Cardiac fibroblast (primary cell): ENCODE data around the gene ABCC1.

ENCODE experiments used
- DNase-seq, 2 donors: peaks; one replicate each; pipeline versions ENCODE4 v3.0.0 to v3.0.0-alpha.2; 2010; ENCODE audit warnings: low read depth in 2 of 2
- H3K4me3 ChIP-seq, 2 donors: replicated peaks in 1 of 2; 1 replicate in 1 of 2; 2 replicates in 1 of 2; pipeline ENCODE4 v1.5.1; 2011; ENCODE audit warnings: low read depth in 2 of 2, low read length in 2 of 2, mild to moderate bottlenecking in 2 of 2, moderate library complexity in 1 of 2
- CTCF ChIP-seq: IDR thresholded peaks from one replicate; pipeline ENCODE4 v1.5.1; 2011; ENCODE audit warnings: low read depth, mild to moderate bottlenecking, low read length, inconsistent platforms

ABCC1 gene

GRCh38 chr16:16163571-16163970 is 214.2 kb downstream of the ABCC1 start:
- no peak for DNase-seq
- no peak for TF ChIP-seq CTCF
- no peak overlapping the region for H3K4me3 ChIP-seq

GRCh38 chr16:16164243-16164642 is 214.8 kb downstream of the ABCC1 start:
- no peak for DNase-seq

GRCh38 chr16:16166085-16166484 is 216.7 kb downstream of the ABCC1 start:
- no peak for TF ChIP-seq CTCF
- no peak for DNase-seq
- no peak overlapping the region for H3K4me3 ChIP-seq

More at GRCh38 chr16:16164243-16164642, 214.8 kb downstream of the ABCC1 start:
- no peak for TF ChIP-seq CTCF
- no peak overlapping the region for H3K4me3 ChIP-seq

GRCh38 chr16:16166949-16167348 is 217.5 kb downstream of the ABCC1 start:
- no peak overlapping the region for H3K4me3 ChIP-seq
- no peak for DNase-seq
- no peak for TF ChIP-seq CTCF

GRCh38 chr16:16167927-16168326 is 218.5 kb downstream of the ABCC1 start:
- no peak for DNase-seq
- TF ChIP-seq CTCF: no peak
- no peak overlapping the region for H3K4me3 ChIP-seq

GRCh38 chr16:16168431-16168830 is 219.0 kb downstream of the ABCC1 start:
- DNase-seq: no peak
- TF ChIP-seq CTCF: no peak
- no peak overlapping the region for H3K4me3 ChIP-seq

GRCh38 chr16:16169615-16170014 is 220.2 kb downstream of the ABCC1 start:
- TF ChIP-seq CTCF: no peak
- DNase-seq: no peak

More at GRCh38 chr16:16169615-16170014, 220.2 kb downstream of the ABCC1 start:
- H3K4me3 ChIP-seq: no peak overlapping the region
